Transverse colon (tissue), 4 donors: ENCODE data around the gene ABCC5. TPM values are rescaled to one million over a fixed set of nuclear protein-coding genes. Genes with fewer than 3 reads are reported as not detected.
A peak's percentile ranks its signal among the peaks of the same experiment; 100 is the strongest.

Experiments used
- DNase-seq: peaks from one replicate; pipeline ENCODE4 v3.0.0-alpha.2; 2019
- H3K27ac ChIP-seq, 4 donors: fragments of 200-600 bp; sonication (generic); 2 replicates each; pipeline ENCODE4 v1.5.1; 2016 to 2018; ENCODE audit warnings: inconsistent platforms in 4 of 4
- H3K27me3 ChIP-seq: fragments of 200-600 bp; sonication (generic); 2 replicates; pipeline ENCODE4 v1.5.1; 2017; ENCODE audit warnings: inconsistent platforms
- H3K36me3 ChIP-seq, 4 donors: fragments of 200-600 bp; sonication (generic); 2 replicates each; pipeline ENCODE4 v1.5.1; 2017 to 2019; ENCODE audit warnings: inconsistent platforms in 4 of 4
- H3K4me1 ChIP-seq, 4 donors: fragments of 200-600 bp; sonication (generic); 2 replicates each; pipeline ENCODE4 v1.5.1; 2017 to 2020; ENCODE audit warnings: inconsistent platforms in 4 of 4
- H3K4me3 ChIP-seq, 4 donors: fragments of 200-600 bp; sonication (generic); 1 replicate in 1 of 4; 2 replicates in 3 of 4; pipeline versions ENCODE4 v1.5.1 to v1.6.1; 2017 to 2019; ENCODE audit warnings: inconsistent platforms in 4 of 4
- H3K9me3 ChIP-seq, 2 donors: fragments of 200-600 bp; sonication (generic); 2 replicates each; pipeline ENCODE4 v1.5.1; 2017 to 2019; ENCODE audit warnings: inconsistent platforms in 2 of 2
- CTCF ChIP-seq, 5 experiments: fragments of 200-600 bp in 3 of 5; fragments of 450-650 bp in 2 of 5; sonication (generic) in 3 of 5; IDR thresholded peaks; 1 replicate in 2 of 5; 2 replicates in 3 of 5; pipeline ENCODE4 v1.5.1; 2016 to 2017; ENCODE audit warnings: antibody characterized with exemption in 5 of 5, inconsistent platforms in 3 of 5, mild to moderate bottlenecking in 2 of 5, moderate library complexity in 1 of 5
- EP300 ChIP-seq: sonication (generic); formaldehyde crosslinking; IDR thresholded peaks from one replicate; pipeline ENCODE4 v1.6.1; 2017; ENCODE audit warnings: antibody characterized with exemption, low read depth
- POLR2A ChIP-seq: fragments of 450-650 bp; IDR thresholded peaks from one replicate; pipeline ENCODE4 v1.6.1; 2016; ENCODE audit warnings: antibody characterized with exemption, mild to moderate bottlenecking, moderate library complexity
- POLR2AphosphoS5 ChIP-seq, 3 donors: sonication (generic); formaldehyde crosslinking; IDR thresholded peaks; one replicate each; pipeline ENCODE4 v1.6.1; 2016; ENCODE audit warnings: antibody characterized with exemption in 3 of 3
- WGBS, 2 donors: methylation state at CpG; one replicate each; pipeline ENCODE4 v1.1.5; 2018; ENCODE audit warnings: low coverage in 1 of 2; 5-methylcytosine and 5-hydroxymethylcytosine counted together
- in situ Hi-C, 4 donors: fragments of 200-750 bp; cut with MboI; loops; one replicate each; pipeline versions ENCODE4 v1.15.0 to v1.15.1; 2017; ENCODE audit warnings: low sequenced_read_pairs in 3 of 4, low pct_ligation_motif_present in 1 of 4, low pct_unique_long_range_greater_than_20kb in 1 of 4
- intact Hi-C: fragments of 100-400 bp; cut with DNase I; formaldehyde crosslinking; loops from one replicate; pipeline ENCODE4 v1.15.1; 2023; ENCODE audit warnings: low total_unique reads
- total RNA-seq, 4 donors: library from RNA; depleted of rRNA; stranded (reverse); fragments of >200 nt; gene quantifications; one replicate each; pipeline ENCODE4 v1.1.0, GENCODE V29; 2016

Gene ABCC5
- total RNA-seq, 4 donors from 2014 or later, result 74.1 to 168 (median 83.8) TPM

DNA sequence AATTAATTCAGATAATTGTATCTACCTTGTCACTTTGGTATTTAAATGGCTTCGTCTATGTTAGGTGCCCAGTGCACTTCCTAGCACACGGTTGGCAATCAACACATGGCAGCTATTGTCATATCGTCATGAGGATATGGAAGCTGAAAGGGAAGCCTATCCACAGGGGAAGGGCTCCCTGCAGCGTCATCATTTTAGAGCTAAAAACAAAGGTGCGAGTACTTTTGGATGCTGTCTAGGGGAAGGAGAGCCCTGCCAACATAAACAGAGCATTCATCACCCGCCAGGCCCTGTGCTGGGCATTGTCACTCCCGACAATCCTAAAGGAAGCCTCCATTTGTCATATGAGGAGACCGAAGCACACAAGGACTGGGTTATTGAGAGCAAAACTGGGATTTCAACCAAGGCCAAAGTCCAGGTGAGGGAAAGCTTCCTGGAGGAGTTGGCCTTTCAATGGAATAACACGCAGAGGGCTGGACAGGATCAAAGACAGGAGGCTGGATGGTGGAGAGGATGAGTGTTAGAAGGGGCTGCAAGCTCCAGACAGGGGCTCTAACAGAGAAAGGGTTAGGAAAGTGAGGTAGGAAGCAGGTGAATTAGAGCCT, 125.0 kb downstream of the ABCC5 start:
- in situ Hi-C loops, result loop anchor here (25.0 kb wide), 4 partner anchors 245 to 645 kb away; partner anchors contain the start of genes ALG3 (in 3 of the 4), EEF1AKMT4 (in 3 of the 4), VWA5B2 (in 3 of the 4) and CAMK2N2 (in 1 of the 4)
- peak overlapping the region; percentile 15 to 70 (median 40) for H3K27ac ChIP-seq

GRCh38 chr3:183885766-183886165, 131.9 kb downstream of the ABCC5 start:
- no peak for TF ChIP-seq POLR2A
- intact Hi-C loops (no loop called here), in situ Hi-C loops (loop anchor here (25.0 kb wide), 4 partner anchors 252 to 652 kb away; partner anchors contain the start of genes ALG3 (in 3 of the 4), EEF1AKMT4 (in 3 of the 4), VWA5B2 (in 3 of the 4) and CAMK2N2 (in 1 of the 4))
- no peak for DNase-seq
- no peaks in the 10 kb centered on the region for H3K27me3 ChIP-seq
- H3K4me3 ChIP-seq, result no peak overlapping the region
- H3K36me3 ChIP-seq, result no peaks in the 10 kb centered on the region
- 94 to 97% methylated on average over 8 to 10 of the region's 10 CpGs for WGBS, 2 donors
- no peaks in the 10 kb centered on the region for H3K9me3 ChIP-seq
- H3K27ac ChIP-seq, result no peak overlapping the region
- peaks cover 16 to 27% (median 22%) of the 10 kb centered on the region in 4 donors for H3K4me1 ChIP-seq

More for the DNA sequence above, 125.0 kb downstream of the ABCC5 start:
- 28 to 34% methylated on average over 5 to 9 of the region's 9 CpGs for WGBS, 2 donors
- no peak overlapping the region for H3K4me3 ChIP-seq
- peak; percentile 40 for DNase-seq
- peaks cover 7% of the 10 kb centered on the region for H3K27me3 ChIP-seq
- no peaks in the 10 kb centered on the region for H3K36me3 ChIP-seq
- intact Hi-C loops, result loop anchor here (10.0 kb wide), 1 partner anchor 342 kb away; no protein-coding TSS in a partner anchor
- peaks cover 0 to 15% (median 9%) of the 10 kb centered on the region in 4 donors for H3K4me1 ChIP-seq
- H3K9me3 ChIP-seq, result no peaks in the 10 kb centered on the region
- TF ChIP-seq EP300, result no peak
- peak in 1 of 3 donors; percentile 9 for TF ChIP-seq POLR2AphosphoS5 (IDR thresholded peaks at IDR 0.05)
- no peak for TF ChIP-seq POLR2A

DNA sequence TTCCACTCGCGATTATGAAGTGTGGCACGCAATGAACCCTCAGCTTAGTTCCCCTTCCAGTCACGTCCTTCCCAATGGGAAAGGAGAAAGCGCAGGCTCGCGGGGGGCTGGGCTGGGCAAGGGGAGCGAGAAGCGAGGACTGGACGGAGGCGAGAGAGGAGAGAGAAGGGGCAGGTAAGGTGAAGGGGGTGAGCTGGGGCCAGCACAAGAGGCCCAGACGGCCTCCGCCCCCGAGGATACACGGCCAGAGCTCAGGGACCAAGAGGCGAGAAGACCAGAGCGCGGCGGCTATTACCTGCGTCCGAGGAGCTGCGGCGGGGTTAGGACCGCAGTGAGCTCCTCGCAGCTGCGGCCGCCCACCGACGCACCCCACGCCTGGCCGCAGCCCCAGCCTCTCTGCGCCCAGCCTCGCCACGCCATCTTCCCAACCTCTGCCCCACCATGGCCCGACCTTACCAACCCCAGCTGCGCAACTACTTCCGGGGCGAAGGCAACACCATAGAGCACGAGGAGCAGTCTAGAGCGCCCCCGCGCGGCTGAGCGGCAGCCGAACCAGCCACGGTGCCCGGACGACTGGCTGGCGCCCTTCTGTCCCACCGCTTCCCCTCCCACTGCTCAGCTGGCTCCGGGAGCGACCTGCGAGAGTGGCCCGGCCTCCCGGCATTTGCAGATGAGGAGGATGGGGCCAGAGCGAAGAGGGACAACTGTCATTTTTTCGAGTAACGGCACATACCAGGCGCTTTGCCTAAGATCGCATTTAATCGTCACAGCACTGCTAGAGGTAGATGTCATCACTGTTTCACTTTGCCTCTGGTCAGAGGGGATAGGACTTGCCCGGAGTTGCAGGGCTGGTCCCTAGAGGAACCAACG, 133.0 kb downstream of the ABCC5 start, which contains the start of gene PARL:
PARL (minus strand) TSS at position 454 of the 870 bp plus-strand sequence; CDS start at position 420, 34 bp downstream.
- peak; percentile 97 for DNase-seq
- 0 to 1% methylated on average over 1 to 61 of the region's 63 CpGs for WGBS, 2 donors
- Histone ChIP-seq H3K27me3 (no peaks in the 10 kb centered on the region), H3K36me3 (no peaks in the 10 kb centered on the region), H3K4me1 (peaks cover 16 to 27% (median 22%) of the 10 kb centered on the region in 4 donors), H3K27ac (peak within 1 kb of the TSS; percentile 85 to 91 (median 86)), H3K4me3 (peak within 1 kb of the TSS; percentile 84 to 96 (median 90)), H3K9me3 (no peaks in the 10 kb centered on the region)
- intact Hi-C loops, result no loop called here
- in situ Hi-C loops, result loop anchor here (25.0 kb wide), 4 partner anchors 253 to 653 kb away; partner anchors contain the start of genes ALG3 (in 3 of the 4), EEF1AKMT4 (in 3 of the 4), VWA5B2 (in 3 of the 4) and CAMK2N2 (in 1 of the 4)
- peak; percentile 79 for TF ChIP-seq POLR2A
- no peak for TF ChIP-seq EP300
- peak; percentile 71 to 88 (median 84) for TF ChIP-seq POLR2AphosphoS5 (IDR thresholded peaks at IDR 0.05)
- TF ChIP-seq CTCF (IDR thresholded peaks at IDR 0.05), result peak; percentile 91 to 96 (median 93)

GRCh38 chr3:183884097-183884426, 133.6 kb downstream of the ABCC5 start:
- peak overlapping the region; percentile 84 to 96 (median 90) for H3K4me3 ChIP-seq
- DNase-seq, result no peak
- WGBS, 2 donors, result 0% methylated on average over 9 of the region's 9 CpGs
- intact Hi-C loops, result no loop called here
- no peak for TF ChIP-seq CTCF (IDR thresholded peaks at IDR 0.05)
- no peak for TF ChIP-seq POLR2A
- no peak for TF ChIP-seq EP300
- no peak for TF ChIP-seq POLR2AphosphoS5 (IDR thresholded peaks at IDR 0.05)
- H3K27ac ChIP-seq, result peak overlapping the region; percentile 85 to 91 (median 86)
- H3K36me3 ChIP-seq, result peaks cover 0 to 3% (median 0%) of the 10 kb centered on the region in 4 donors
- H3K9me3 ChIP-seq, result no peaks in the 10 kb centered on the region
- peaks cover 16 to 27% (median 22%) of the 10 kb centered on the region in 4 donors for H3K4me1 ChIP-seq
- H3K27me3 ChIP-seq, result no peaks in the 10 kb centered on the region
- in situ Hi-C loops, result loop anchor here (25.0 kb wide), 4 partner anchors 253 to 653 kb away; partner anchors contain the start of genes ALG3 (in 3 of the 4), EEF1AKMT4 (in 3 of the 4), VWA5B2 (in 3 of the 4) and CAMK2N2 (in 1 of the 4)
